Type B pancreatic cell (in vitro differentiated cells): ENCODE data around the gene SLC6A7. TPM values are rescaled to one million over a fixed set of nuclear protein-coding genes. Genes with fewer than 3 reads are reported as not detected.

Source experiments
- DNase-seq: peaks from one replicate; pipeline ENCODE4 v3.0.0; 2021; ENCODE audit warnings: mixed read lengths; ENCODE audit not compliant: unreplicated experiment; ENCODE audit errors: extremely low spot score
- H3K27ac Mint-ChIP-seq: 2 replicates; pipeline ENCODE4 v1.8.0; 2021; ENCODE audit warnings: mild to moderate bottlenecking, mixed read lengths
- H3K27me3 Mint-ChIP-seq: 2 replicates; pipeline ENCODE4 v1.8.0; 2021; ENCODE audit warnings: mixed read lengths
- H3K36me3 Mint-ChIP-seq: 2 replicates; pipeline ENCODE4 v1.8.0; 2021; ENCODE audit warnings: mixed read lengths
- H3K4me1 Mint-ChIP-seq: one replicate; pipeline ENCODE4 v1.8.0; 2021; ENCODE audit warnings: mixed read lengths; ENCODE audit not compliant: unreplicated experiment
- H3K4me3 Mint-ChIP-seq: 2 replicates; pipeline ENCODE4 v1.8.0; 2021; ENCODE audit warnings: mild to moderate bottlenecking, mixed read lengths
- H3K9me3 Mint-ChIP-seq: 2 replicates; pipeline ENCODE4 v1.8.0; 2021; ENCODE audit warnings: mixed read lengths
- total RNA-seq: library from RNA; stranded (reverse); gene quantifications from 2 replicates; pipeline ENCODE4 v1.2.1, GENCODE V29; 2021; ENCODE audit warnings: low replicate concordance
- TF ChIP-seq, protein P1 (sequence below): fragments of 200-600 bp; sonication (generic); conservative IDR thresholded peaks from 2 replicates; pipeline ENCODE4 v1.5.0; 2021; ENCODE audit warnings: antibody characterized with exemption, mild to moderate bottlenecking

SLC6A7 gene
- total RNA-seq, 1 donor from 2014 or later, result 0.10 TPM

- TF ChIP-seq, protein P1, sequence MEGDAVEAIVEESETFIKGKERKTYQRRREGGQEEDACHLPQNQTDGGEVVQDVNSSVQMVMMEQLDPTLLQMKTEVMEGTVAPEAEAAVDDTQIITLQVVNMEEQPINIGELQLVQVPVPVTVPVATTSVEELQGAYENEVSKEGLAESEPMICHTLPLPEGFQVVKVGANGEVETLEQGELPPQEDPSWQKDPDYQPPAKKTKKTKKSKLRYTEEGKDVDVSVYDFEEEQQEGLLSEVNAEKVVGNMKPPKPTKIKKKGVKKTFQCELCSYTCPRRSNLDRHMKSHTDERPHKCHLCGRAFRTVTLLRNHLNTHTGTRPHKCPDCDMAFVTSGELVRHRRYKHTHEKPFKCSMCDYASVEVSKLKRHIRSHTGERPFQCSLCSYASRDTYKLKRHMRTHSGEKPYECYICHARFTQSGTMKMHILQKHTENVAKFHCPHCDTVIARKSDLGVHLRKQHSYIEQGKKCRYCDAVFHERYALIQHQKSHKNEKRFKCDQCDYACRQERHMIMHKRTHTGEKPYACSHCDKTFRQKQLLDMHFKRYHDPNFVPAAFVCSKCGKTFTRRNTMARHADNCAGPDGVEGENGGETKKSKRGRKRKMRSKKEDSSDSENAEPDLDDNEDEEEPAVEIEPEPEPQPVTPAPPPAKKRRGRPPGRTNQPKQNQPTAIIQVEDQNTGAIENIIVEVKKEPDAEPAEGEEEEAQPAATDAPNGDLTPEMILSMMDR, result no peak
- H3K4me1 Mint-ChIP-seq, result peaks cover 35% of the 10 kb centered on the region
- H3K36me3 Mint-ChIP-seq, result no peaks in the 10 kb centered on the region
- no peaks in the 10 kb centered on the region for H3K9me3 Mint-ChIP-seq
- no peaks in the 10 kb centered on the region for H3K27me3 Mint-ChIP-seq
- no peak overlapping the region for H3K4me3 Mint-ChIP-seq
- DNase-seq, result no peak
- H3K27ac Mint-ChIP-seq, result no peak overlapping the region
These were observed 66.0 kb downstream of the SLC6A7 start for GRCh38 chr5:150255659-150256409.

GRCh38 chr5:150256410-150257064 is 66.7 kb downstream of the SLC6A7 start:
- H3K27me3 Mint-ChIP-seq, result no peaks in the 10 kb centered on the region
- TF ChIP-seq, protein P1, result peak; percentile 54
- no peak overlapping the region for H3K4me3 Mint-ChIP-seq
- no peak for DNase-seq
- no peaks in the 10 kb centered on the region for H3K9me3 Mint-ChIP-seq
- H3K4me1 Mint-ChIP-seq, result peaks cover 35% of the 10 kb centered on the region
- no peaks in the 10 kb centered on the region for H3K36me3 Mint-ChIP-seq
- H3K27ac Mint-ChIP-seq, result peak overlapping the region; percentile 32

GRCh38 chr5:150257424-150257823 is 67.6 kb downstream of the SLC6A7 start:
- Mint-ChIP-seq H3K4me1 (peaks cover 33% of the 10 kb centered on the region), H3K27me3 (no peaks in the 10 kb centered on the region), H3K4me3 (no peak overlapping the region), H3K9me3 (no peaks in the 10 kb centered on the region), H3K36me3 (no peaks in the 10 kb centered on the region), H3K27ac (no peak overlapping the region)
- DNase-seq, result no peak
- TF ChIP-seq, protein P1, result no peak

DNA sequence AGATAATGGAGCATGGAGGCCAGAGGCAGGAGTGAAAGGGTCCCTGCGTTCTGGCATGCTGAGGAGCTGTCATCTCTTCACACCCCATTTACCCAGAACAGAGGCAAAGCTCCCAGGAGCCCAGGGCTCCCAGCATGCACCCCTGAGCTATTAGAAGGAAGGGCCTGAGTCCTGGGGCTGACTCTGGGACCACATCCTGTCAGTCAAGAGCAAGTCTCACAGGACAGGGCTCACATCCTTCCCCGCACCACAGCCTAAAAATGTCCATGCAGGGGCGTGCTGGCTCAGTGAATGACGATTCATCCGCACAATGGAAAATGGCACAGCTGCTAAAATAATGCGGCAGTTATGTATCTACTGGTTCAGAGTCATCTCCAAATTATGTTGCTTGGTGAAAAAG is 68.3 kb downstream of the SLC6A7 start:
- Mint-ChIP-seq H3K9me3 (no peaks in the 10 kb centered on the region), H3K27ac (no peak overlapping the region), H3K36me3 (no peaks in the 10 kb centered on the region), H3K27me3 (no peaks in the 10 kb centered on the region), H3K4me3 (no peak overlapping the region), H3K4me1 (peaks cover 31% of the 10 kb centered on the region)
- TF ChIP-seq, protein P1, result no peak
- DNase-seq, result no peak

Other genes starting within 250 kb of the SLC6A7 start
- not detected in 2 replicates for gene PDE6A, start 245.3 kb upstream of the SLC6A7 start, total RNA-seq
- gene SLC26A2, start 229.3 kb upstream of the SLC6A7 start, total RNA-seq, result 7.8 and 17.4 TPM in 2 replicates
- 4.9 and 5.5 TPM in 2 replicates for gene TIGD6, start 189.4 kb upstream of the SLC6A7 start, total RNA-seq
- gene HMGXB3, start 189.3 kb upstream of the SLC6A7 start, total RNA-seq, result 36.3 and 40.5 TPM in 2 replicates
- 1.6 and 4.0 TPM in 2 replicates for gene CSF1R, start 103.5 kb upstream of the SLC6A7 start, total RNA-seq
- 3.3 and 74.8 TPM in 2 replicates for gene PDGFRB, start 34.2 kb upstream of the SLC6A7 start, total RNA-seq
- 5.0 and 13.4 TPM in 2 replicates for gene CDX1, start 23.3 kb upstream of the SLC6A7 start, total RNA-seq
- 0.26 and 3.7 TPM in 2 replicates for gene CAMK2A, start 99.7 kb downstream of the SLC6A7 start, total RNA-seq
- gene ARSI, start 112.8 kb downstream of the SLC6A7 start, total RNA-seq, result 1.4 and 4.6 TPM in 2 replicates
- 42.6 and 65.3 TPM in 2 replicates for gene TCOF1, start 167.6 kb downstream of the SLC6A7 start, total RNA-seq
- 24.9 and 37.2 TPM in 2 replicates for gene CD74, start 222.8 kb downstream of the SLC6A7 start, total RNA-seq